NCI-H510A treated with DMSO at 0.1 percent for 48 hours (cell line): Measurements from ENCODE around the gene DMWD.
A peak's percentile ranks its signal among the peaks of the same experiment; 100 is the strongest.

Experiments used
- DNase-seq: peaks from one replicate; lab custom pipeline; 2025; lab: John Stamatoyannopoulos, UW

The DMWD gene

DNA sequence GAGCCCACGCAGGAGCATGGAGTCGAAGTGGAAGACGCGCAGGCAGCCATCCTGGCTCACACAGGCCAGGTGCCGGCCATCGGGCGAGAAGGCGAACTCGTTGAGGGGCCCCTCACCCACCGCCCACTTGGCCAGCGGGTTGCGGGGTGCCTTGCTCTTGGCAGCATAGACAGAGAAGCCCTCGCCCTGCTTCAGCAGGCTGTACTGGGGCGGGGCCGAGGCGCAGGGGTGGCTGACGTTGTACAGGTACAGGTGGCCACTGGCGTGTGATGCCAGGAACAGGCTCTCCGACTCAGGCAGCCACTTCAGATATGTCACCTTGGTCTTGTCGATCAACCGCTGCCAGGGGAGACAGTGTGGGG is 6.1 kb downstream of the DMWD start:
- no peak for DNase-seq

DNA sequence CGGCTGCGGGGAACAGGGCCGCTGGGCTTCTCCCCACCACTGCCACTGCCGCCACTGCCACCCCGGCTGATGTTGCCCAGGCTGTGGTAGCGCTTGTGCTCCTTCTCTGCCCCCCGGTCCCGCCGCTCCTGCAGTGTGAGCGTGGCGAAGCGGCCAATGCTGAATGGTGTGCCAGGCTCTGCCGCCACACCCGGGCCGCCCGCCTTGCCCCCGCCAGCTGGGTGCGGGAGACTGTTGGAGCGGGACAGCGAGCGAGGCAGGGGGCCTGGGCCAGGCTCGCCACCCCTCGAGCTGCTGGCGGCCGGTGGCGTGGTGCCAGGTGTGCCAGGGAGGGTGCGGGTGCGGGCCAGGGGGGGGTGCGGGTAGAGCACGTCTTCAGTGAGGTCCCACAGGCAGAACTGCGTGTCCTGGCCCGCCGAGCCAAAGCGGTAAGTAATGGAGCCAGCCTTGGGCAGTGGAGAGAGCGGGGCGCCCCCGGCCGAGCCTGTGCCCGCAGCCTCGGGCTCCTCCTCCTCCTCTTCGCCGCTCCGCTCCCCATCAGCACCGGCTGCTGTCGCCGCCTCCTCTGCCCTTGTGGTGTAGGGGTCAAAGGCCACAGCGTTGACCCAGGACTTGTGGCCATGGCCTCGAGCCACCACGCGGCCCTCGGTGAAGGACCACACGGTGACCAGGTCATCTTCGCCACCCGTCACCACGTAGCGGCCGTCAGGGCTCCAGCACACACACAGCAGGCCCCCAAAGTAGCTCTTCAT is 6.7 kb downstream of the DMWD start:
- no peak for DNase-seq

DNA sequence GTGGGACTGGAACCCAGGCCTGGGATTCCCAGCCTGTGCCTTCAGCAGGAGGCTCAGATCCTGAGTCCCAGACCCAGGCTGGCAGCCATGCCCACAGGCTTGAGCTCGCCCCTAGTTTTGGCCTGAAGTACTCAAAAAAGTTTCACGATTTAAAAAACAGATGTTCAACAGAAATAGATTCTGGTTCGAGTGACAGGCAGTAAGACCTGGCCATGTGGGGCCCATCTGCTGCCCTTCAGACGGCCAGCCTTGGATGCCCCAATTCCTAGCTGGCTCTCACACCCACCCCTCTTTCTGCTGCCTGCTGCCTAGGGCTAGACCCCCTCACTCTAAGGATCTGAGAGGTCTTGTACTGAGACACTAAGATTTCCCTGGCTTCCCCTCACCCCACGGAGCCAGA is 7.5 kb downstream of the DMWD start:
- no peak for DNase-seq

DNA sequence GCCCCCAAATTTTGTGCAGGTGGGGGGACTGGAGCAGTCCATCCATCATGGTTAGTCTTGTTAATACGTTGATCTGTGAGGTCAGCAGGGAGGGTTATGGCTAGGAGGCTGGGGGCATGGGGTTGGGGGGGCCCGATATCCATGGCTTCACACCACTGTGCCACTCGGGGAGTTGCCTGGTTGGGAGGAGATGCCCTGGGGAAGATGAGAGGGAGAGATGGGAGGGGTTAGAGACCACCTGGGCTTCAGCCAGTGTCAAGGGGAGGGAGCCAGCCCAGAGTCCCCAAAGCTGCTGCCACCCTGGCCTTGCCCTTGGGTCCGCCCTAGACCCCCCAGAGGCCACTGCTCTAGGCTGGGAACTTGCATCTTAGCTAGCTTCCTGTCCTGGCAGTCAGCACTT is 8.5 kb downstream of the DMWD start:
- no peak for DNase-seq

DNA sequence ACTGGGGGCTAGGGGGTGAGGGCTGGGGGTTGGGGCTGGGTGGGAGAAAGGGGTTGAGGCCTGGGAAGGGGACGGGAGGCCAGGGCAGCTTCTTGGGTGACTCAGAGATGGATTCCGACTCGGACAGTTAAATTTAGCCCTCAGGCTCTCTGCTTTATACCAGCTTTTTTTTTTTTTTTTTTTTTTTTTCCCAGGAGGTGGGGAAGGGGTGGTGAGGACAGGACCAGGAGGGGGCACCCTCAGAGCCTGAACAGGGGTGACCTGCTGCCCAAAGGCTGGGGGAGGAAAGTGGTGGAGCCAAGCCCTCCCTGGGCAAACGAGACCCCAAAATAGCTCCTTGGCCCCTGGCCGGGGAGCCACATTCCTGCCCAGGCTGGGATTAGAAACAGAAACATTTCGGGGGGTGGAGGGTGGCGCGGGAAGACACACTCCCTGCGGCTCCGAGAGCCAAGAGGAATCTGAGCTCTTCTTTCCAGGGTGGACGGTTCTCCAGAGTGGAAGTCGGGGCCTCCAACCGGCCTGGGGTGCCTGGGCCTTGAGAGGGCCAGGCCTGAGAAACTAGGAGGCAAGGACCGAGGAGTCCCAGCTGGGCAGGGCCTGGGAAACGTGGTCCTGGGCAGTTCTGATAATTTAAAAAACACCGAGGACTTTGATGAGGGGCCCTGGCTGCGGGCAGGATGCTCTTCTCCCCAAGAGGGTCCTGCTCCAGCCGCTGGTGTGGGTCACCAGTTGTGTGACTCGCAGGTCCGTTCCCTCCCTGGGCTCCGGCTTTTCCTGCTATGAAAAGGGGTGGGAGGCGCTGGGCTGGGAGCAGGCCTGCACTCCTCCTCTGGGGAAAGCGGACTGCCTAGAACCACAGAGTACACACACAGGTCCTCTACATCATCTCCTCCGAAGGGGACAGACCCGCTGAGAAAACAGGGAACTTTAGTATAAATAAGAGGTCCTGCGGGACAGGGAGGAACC is 9.5 kb downstream of the DMWD start:
- no peak for DNase-seq

DNA sequence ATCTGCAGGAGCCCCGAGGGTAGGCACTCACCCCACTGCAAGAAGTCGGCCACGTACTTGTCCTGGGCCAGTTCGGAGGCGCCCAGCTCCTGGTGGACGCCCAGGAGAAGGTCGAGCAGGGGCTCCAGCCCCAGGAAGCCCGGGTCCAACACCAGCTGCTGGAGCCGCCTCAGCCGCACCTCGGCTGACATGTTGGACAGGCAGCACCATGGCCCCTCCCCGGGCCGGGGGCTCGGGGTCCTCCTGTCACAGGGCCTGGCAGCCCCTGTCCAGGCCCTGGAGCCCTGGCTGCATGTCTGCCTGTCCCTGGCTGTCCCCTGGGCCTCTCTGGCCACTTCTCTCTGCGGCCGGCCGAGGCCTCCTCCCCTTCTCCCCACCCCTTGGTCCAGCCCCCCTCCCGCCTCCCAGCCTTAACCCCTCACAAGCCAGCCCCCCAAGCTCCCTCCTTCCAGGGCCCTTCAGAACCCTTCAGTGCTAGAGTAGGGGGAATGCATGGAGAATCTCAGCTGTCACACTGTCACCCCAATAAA is 10.4 kb downstream of the DMWD start, which contains the start of gene DMPK:
TSS of gene DMPK (minus strand) at position 329 of the 530 bp plus-strand sequence. CDS start at position 191, 138 bp downstream.
- DNase-seq = no peak

DNA sequence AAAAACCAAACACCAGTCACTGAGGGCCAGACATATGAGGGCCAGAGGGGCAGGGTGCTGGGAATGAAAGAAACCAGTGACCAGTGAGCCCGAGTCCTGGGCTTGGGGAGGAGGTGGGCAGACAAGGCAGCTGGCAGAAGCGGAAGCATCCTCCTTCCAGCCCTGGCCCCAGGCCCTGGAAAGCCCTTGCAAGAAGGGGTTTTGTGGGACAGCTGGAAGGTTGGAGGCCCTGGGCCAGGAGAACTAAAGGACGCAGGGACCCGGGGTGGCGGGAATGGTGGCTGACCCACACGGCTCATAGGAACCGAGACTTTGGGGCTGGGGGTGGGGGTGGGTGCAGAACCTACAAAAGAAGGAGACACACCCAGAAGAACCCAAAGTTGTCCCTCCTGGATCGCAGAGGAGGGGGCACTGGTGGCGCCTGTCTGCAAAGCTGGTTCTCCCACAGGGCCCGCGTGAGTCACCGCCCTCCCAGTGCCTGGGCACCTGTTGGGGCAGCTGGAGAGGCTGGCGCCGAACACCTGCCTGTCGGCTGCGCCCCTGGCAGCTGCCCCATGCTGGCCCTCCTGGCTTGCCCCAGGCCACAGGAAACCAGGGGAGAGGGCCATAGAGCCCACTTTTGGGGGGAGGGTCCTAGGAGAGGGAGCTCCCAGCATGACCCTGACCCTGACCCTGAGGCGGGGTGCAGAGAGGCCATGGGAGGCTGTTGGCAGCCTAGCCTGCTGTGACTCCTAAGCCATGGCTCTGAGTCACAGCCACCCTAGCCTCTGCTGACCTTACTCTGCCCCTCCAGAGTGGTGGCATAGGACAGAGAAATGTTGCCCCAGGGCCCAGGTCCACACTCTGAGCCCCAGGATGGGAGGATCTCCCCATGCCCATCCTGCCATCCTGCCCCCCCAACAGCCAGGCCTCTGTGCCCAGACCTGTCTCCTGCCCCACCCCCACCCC is 11.2 kb downstream of the DMWD start:
- DNase-seq = peak; percentile 66

DNA sequence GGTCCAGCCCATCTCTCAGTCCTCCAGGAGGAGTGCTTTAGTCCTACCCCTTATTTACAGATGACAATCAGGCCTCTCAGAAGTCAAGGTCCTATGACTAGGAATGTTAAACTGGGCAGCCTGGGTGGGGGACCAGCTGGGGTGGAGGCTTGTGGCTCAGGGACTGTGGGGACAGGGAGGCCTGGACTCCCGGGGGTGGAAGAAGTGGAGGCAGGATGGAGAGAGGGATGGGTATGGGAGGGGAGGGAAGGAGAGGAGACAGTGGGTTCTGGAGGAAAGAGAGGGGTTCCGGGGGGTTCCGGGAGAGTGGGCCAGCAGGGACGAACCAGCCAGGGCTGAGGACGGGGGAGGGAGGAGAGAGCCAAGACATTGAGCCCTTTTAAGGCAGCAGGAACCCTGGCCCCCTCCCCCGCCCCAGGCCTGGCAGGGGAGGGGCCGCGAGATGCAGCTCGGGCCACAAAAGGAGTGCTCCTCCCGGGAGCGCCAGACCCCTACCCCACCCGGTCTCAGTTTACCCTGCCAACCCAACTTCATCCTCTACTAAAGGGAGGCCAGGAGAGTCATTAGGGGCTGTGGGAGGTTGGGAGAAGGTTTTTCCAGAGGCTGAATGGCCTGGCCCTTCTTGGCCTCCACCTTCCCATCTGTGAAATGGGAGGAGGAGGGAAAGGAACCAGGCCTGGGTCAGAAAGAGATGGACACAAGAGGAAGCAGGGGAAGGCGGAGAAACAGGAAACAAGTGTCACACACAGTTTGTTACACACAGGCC is 12.0 kb downstream of the DMWD start:
- no peak for DNase-seq

DNA sequence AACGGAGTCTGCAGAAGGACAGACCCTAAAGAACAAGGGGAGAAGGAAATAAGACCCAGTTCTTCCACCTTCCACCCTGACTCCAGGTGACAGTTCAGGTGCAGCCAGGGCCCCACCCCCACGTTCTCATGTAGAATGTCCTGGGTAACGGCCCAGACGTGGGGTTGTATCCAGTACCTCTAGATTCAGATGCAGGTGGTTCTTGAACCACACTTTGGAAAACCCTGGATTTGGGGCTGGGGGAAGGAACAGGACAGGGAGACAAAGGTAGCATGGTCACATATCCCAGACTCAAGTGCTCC is 12.5 kb downstream of the DMWD start:
- no peak for DNase-seq

DNA sequence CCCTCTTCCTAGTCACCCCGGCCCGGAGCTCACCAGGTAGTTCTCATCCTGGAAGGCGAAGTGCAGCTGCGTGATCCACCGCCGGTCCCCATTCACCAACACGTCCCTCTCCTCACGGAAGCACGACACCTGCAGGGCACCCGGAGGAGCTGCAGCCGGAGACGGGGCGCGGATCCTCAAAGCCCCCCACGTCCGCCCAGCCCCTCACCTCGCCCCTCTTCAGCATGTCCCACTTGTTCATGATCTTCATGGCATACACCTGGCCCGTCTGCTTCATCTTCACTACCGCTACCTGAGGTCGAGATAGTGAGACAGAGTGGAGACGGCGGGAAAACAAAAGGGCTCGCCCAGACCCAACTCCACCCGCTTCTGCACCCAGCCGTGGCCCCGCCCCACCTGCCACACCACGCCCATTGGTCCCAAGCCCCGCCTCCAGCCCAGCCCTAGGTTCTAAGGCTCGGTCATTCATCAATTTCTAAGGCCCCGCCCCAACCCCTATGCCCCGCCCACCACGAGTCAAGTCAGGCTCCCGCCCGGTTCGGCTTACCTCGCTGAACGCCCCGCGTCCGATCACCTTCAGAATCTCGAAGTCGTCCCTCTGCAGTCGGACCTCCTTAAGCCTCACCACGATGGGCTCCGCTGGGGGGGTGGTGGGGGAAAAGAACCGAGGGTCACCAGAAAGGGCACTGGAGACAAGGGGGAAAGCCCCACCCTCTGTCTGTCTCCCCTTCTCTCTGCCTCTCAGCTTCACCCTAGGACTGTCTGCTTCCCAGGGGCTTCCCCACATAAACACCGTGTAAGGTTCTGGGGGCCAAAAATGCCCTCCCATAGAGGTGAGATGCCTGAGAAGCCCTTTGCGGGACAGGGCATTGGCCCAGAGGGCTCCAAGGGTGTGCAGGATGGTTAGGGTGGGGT is 13.2 kb downstream of the DMWD start:
- DNase-seq = no peak

DNA sequence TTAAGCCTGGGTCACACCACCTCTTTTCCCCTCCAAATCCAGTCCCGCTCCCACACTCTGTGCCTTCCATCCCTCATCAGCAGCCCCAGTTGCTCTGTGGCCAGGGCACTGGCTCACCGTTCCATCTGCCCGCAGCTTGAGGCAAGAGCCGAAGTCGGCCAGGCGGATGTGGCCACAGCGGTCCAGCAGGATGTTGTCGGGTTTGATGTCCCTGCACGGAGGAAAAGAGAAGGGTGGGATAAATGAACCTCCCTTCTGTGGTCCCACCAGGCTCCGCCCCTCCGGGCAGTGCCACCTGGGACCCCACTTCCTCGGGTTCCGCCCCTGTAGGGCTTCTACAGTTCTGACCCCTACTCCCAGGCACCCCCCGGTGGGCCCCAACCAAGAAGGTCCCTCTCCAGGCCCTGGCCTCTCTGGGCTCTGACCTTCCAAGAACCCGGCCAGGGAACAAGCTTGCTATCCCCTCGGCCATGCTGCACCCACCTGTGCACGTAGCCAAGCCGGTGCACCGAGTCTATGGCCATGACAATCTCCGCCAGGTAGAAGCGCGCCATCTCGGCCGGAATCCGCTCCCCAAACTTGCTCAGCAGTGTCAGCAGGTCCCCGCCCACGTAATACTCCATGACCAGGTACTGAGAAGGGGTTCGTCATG is 14.5 kb downstream of the DMWD start:
- DNase-seq = no peak

DNA sequence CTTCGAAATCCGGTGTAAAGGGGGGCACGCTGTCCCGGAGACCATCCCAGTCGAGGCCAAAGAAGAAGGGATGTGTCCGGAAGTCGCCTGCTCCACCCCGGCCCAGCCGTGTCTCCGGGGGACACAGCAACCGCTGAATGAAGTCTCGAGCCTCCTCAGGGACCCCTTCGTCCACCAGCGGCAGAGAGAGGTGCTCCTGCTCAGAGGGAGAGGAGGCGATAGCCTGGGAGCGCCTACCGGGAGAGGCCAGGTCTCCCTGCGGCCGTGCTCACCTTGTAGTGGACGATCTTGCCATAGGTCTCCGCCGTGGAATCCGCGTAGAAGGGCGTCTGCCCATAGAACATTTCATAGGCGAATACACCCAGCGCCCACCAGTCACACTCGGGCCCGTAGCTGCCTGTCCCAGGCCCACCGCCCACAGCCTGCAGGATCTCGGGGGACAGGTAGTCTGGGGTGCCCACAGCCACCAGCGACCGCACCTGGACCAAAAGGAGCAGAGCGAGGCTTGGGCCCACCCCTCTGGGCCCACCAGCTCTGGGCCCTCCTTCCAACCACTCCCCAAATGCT is 15.2 kb downstream of the DMWD start:
- no peak for DNase-seq

DNA sequence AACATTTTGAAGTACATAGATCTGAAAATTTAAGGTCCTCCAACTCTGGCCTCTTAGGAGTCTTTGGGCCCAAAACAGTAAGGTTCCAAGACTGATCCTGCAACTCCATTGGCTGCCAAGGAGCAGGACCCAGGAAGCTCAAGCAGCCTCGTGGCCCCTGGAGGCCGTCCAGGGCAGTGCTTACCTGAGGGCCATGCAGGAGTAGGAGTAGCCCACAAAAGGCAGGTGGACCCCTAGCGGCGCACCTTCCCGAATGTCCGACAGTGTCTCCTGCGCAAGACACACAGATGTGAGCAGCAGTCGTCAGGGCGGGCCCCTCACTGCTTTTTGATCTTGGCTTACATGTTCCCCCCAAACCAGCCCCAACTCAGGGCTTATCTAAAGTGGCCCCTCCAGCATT is 17.9 kb downstream of the DMWD start:
- no peak for DNase-seq

DNA sequence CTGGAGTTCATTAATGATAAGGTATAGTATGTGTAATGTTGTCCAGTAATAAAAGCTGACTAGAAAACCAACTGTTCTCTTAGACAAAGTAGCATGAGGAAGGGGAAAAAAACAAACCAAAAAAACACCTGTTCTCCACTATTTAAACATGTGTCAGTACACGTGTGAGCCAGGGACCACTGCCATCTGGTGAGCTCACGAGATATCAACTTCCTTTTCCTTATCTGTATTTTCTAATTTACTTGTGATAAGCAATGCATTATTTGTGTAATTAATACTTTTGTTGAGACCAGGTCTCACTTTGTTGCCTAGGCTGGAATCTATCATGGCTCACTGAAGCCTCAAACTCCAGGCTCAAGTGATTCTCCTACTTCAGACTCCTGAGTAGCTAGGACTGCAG is 19.3 kb downstream of the DMWD start:
- no peak for DNase-seq

DNA sequence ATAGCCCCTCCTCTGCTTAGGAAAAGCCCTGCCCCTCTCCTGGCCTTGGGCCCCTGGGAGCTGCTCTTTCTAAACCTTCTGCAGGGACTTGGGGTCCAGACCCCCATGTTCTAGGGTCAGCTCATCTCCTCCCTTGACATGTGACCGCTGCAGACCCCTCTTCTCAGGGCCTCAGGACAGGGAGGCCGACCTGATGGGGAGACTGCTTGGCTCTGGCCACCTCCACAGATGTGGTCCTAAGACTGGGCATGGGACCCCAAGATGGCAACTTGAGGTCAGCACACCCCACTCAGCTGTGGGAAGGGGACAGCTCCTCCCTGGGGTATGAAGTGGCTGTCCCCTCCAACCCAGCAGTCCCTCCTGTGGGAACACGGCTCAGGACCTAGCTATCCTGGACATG is 19.7 kb downstream of the DMWD start:
- no peak for DNase-seq

DNA sequence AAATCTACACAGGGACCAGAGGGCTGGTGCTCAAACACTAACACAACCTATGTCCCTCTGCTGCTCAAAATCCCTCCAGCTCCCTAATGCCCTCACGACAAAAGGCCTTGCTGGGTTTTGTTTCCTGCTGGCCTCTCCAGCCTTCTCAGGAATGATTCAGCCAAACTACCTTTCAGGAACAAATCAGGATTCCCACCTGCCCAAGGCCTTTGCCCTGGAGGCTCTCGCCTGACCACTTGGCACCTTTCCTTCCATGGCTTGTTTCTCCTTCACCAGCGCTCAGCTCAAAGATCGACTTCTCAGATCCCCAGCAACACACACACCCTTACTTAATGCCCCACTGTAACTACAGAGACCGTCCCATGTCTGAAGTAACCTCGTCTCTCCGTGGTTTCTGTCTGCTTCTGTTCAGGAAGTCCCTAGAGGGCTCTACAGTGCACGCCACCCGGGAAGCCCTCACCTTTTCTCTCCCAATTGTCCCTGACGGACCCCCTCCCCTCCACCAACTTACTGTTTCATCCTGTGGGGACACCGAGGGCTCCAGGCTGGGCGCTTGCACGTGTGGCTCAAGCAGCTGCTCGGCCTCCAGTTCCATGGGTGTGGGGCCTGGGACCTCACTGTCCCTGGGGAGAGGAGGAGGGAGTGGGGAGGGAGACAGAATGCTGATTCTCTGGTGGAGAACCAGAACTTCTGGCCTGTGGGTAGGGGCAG is 20.4 kb downstream of the DMWD start:
- no peak for DNase-seq

DNA sequence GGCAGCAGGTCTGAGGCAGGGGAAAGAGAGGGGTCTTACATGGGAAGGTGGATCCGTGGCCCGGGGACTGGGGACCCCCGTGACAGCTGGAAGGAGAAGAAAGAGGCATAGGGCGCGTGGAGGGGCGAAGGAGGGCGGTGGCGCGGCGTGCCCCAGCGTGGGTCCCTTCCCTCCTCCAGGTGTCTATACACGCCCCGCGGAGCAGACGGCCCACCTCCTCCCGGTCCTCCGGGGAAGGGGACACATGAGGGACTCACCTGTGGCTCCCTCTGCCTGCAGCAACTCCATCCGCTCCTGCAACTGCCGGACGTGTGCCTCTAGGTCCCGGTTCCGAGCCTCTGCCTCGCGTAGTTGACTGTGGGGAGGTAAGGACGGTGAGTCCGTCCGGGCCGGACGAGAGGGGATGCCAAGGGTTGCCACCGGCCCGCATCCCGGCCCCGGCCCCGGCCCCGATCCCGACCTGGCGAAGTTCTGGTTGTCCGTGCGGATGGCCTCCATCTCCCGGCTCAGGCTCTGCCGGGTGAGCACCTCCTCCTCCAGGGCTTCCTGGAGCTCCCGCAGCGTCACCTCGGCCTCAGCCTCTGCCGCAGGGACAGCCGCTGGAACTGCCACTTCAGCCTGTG is 21.2 kb downstream of the DMWD start:
- DNase-seq = no peak
